GM19452 (cell line): ENCODE results near the gene VPS4A.
"Not testable (repeated sequence)": the region's sequence is repeated elsewhere in the genome, so short reads cannot be mapped to it uniquely, and the experiment has no call there.

Experiments
- ATAC-seq: cut with Tn5 transposase; IDR thresholded peaks from one replicate; pipeline ENCODE4 v1.9.1; 2021; ENCODE audit not compliant: unreplicated experiment

Gene VPS4A

GRCh38 chr16:69310653-69311532 is at the start of gene VPS4A:
Gene VPS4A (plus strand): TSS chr16:69311350. CDS start chr16:69311512, 162 bp downstream.
- peak; percentile 89 for ATAC-seq

GRCh38 chr16:69266334-69267063 is 44.7 kb upstream of the VPS4A start:
- no peak for ATAC-seq

- ATAC-seq = no peak
Measured at GRCh38 chr16:69267633-69268032, 43.5 kb upstream of the VPS4A start.

GRCh38 chr16:69270395-69270794 is 40.8 kb upstream of the VPS4A start:
- no peak for ATAC-seq

- ATAC-seq = no peak
Measured at GRCh38 chr16:69270831-69271230, 40.3 kb upstream of the VPS4A start.

- no peak for ATAC-seq
Measured at GRCh38 chr16:69273009-69273408, 38.1 kb upstream of the VPS4A start.

GRCh38 chr16:69274699-69275235 is 36.4 kb upstream of the VPS4A start:
- ATAC-seq = no peak

GRCh38 chr16:69276148-69277115 is 34.7 kb upstream of the VPS4A start:
- ATAC-seq = no peak

- ATAC-seq = no peak
Measured at GRCh38 chr16:69277413-69277812, 33.7 kb upstream of the VPS4A start.

- ATAC-seq = no peak
Measured at GRCh38 chr16:69283851-69284250, 27.3 kb upstream of the VPS4A start.

GRCh38 chr16:69285240-69285639 is 25.9 kb upstream of the VPS4A start:
- no peak for ATAC-seq

- no peak for ATAC-seq
Measured at GRCh38 chr16:69286941-69287713, 24.0 kb upstream of the VPS4A start.

GRCh38 chr16:69291657-69292056 is 19.5 kb upstream of the VPS4A start:
- not testable (repeated sequence) for ATAC-seq

GRCh38 chr16:69293401-69293800 is 17.7 kb upstream of the VPS4A start:
- no peak for ATAC-seq

GRCh38 chr16:69294051-69294450 is 17.1 kb upstream of the VPS4A start:
- ATAC-seq = no peak

GRCh38 chr16:69296771-69297170 is 14.4 kb upstream of the VPS4A start:
- not testable (repeated sequence) for ATAC-seq

- no peak for ATAC-seq
Measured at GRCh38 chr16:69298261-69298660, 12.9 kb upstream of the VPS4A start.

GRCh38 chr16:69301187-69301586 is 10.0 kb upstream of the VPS4A start:
- no peak for ATAC-seq

GRCh38 chr16:69301861-69302260 is 9.3 kb upstream of the VPS4A start:
- no peak for ATAC-seq

GRCh38 chr16:69302301-69302700 is 8.8 kb upstream of the VPS4A start:
- ATAC-seq = no peak
